B cell (primary cell): ENCODE data around the gene ANKRD30A.

Experiments used
- EZH2 ChIP-seq: IDR thresholded peaks from 2 replicates; pipeline ENCODE4 v1.6.1; 2012; ENCODE audit warnings: borderline replicate concordance, low read depth, mild to moderate bottlenecking, moderate library complexity, low read length; ENCODE audit not compliant: insufficient read depth, poor library complexity, severe bottlenecking
- TF ChIP-seq, protein P1 (sequence below): fragments of 200-600 bp; IDR thresholded peaks from one replicate; pipeline ENCODE4 v1.8.0; 2022; ENCODE audit warnings: antibody characterized with exemption, mild to moderate bottlenecking

DNA sequence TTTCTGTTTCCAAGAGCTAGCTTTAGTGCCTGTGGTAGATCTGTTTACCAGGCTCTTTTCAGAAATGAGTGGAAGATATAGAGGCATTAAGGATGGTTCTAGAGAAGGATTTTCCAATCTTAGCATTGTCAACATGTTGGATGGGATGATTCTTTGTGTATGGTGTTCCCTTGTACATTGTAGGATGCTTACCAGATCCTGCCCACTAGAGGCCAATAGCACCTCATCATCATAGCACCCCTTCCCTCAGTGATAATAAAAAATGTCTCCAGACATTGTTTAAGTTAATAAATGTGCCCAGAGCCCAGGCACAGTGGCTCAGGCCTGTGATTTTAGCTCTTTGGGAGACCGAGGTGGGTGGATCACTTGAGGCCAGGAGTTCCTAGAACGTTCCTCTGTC lies 121.2 kb downstream of the ANKRD30A start:
- TF ChIP-seq, protein P1, sequence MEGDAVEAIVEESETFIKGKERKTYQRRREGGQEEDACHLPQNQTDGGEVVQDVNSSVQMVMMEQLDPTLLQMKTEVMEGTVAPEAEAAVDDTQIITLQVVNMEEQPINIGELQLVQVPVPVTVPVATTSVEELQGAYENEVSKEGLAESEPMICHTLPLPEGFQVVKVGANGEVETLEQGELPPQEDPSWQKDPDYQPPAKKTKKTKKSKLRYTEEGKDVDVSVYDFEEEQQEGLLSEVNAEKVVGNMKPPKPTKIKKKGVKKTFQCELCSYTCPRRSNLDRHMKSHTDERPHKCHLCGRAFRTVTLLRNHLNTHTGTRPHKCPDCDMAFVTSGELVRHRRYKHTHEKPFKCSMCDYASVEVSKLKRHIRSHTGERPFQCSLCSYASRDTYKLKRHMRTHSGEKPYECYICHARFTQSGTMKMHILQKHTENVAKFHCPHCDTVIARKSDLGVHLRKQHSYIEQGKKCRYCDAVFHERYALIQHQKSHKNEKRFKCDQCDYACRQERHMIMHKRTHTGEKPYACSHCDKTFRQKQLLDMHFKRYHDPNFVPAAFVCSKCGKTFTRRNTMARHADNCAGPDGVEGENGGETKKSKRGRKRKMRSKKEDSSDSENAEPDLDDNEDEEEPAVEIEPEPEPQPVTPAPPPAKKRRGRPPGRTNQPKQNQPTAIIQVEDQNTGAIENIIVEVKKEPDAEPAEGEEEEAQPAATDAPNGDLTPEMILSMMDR = no peak
- TF ChIP-seq EZH2 = no peak
